ENCODE data around the gene TTC34.

The TTC34 gene

DNA sequence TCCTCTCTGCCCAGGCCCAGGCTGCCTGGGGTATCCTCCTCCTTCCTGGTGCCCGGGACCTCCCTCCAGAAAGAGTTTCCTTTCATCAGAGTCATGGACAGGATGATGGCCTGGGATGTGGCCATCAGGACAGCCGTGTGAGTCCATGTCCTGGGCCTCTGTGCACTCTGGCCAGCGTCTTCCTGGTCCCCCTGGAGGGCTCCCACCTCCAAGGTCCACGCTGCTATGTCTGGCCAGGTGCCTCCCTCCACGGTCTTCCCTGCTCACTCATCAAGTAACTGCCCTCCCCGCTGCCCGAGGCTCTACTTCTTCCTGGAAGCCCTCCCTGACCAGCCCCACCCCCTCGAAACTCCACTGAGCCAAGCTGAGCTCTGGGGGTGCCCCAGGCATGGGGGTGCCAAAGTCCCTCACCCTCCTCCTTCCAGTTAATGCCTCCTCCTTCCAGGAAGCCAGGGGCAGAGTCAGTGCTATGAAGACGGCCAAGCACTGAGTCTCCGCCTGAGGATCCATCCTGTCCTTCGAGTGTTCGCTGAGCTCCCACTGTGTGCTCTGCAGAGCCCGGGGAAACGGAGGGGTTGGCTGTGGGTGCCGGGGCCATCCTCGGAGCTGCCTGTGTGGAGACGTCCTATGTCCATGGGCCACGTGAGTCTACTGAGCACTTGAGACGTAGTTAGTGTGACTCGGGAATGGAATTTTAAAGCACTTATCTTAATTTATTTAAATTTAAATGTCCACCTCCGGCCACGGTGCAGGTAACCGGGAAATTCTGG, 28.5 kb upstream of the TTC34 start:
- no peak for DNase-seq

DNA sequence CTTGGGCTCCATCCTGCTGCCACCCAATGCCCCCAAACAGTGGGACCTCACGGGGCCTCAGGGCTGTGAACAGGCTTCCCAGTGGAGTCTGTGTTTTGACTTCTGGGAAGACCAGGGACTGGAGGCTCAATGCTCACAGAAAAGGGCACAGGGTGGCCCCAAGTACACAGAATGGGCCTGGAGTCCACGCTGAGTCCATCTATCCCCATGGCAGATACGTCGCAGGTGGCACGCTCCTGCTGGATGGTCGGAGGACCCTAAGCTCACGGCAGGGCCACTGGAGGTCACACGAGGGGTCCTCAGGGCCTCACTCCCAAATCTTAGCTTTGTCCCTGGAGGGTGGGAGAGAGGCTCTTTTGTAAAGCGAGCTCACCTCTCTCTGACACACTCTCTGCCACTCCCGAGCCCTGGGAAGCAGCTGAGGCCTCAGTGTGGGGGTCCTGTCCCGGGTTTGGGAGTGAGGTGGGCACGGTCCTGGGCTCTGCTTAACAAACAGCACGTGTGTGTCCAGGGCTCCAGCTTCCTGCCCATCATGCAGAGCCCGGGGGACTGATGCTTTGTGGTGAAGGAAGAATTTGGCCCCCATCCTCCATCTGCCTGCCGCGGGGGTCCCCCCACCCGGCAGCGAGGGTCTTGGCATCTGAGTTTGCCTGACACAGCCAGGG, 27.2 kb upstream of the TTC34 start:
- DNase-seq, result no peak

DNA sequence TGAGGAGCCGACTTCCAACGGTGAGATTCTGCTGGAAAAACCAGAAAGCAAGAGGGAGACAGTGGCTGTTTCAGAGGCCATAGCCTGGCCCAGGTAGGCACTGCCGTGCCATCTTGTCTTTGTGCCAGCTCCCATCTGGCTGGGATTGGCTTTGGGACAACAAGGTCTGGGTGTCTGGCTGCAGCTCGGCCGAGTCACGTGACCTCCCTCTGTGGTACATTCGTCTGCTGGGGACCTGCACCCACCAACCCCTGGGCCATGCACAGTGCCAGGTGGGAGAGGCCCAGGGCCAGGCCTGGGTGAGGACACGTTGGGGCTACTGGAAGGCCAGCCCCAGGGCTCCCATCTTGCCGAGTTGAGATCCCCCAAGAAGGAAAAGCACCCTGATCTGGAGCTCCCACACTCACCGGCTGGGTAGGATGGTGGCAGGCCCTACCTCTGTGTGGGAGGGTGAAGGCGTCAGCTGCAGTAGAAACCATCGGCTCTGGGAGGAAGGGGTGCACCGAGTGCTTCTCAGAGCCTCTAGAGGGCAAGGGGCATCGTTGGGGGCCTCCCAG, 25.3 kb upstream of the TTC34 start:
- DNase-seq, result no peak

DNA sequence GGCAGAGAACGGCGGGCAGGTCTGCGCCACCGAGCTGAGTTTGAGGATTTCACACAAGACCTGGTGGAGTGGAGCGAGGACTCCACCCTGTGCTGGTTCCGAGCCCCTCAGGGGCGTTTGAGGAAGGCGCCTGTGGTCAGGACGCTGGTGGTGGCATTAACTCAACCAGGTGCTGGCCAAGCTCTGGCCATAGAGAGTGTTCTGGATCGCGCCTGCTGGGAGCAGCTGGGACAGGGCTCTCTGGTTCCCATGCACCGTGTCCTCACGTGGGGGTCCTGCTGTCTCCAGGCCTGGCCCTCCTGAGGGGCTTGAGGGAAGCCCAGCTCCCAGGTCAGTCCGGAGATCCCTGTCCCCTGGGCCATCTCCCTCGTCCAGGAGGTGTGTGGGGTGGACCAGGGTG, 24.8 kb upstream of the TTC34 start:
- no peak for DNase-seq

DNA sequence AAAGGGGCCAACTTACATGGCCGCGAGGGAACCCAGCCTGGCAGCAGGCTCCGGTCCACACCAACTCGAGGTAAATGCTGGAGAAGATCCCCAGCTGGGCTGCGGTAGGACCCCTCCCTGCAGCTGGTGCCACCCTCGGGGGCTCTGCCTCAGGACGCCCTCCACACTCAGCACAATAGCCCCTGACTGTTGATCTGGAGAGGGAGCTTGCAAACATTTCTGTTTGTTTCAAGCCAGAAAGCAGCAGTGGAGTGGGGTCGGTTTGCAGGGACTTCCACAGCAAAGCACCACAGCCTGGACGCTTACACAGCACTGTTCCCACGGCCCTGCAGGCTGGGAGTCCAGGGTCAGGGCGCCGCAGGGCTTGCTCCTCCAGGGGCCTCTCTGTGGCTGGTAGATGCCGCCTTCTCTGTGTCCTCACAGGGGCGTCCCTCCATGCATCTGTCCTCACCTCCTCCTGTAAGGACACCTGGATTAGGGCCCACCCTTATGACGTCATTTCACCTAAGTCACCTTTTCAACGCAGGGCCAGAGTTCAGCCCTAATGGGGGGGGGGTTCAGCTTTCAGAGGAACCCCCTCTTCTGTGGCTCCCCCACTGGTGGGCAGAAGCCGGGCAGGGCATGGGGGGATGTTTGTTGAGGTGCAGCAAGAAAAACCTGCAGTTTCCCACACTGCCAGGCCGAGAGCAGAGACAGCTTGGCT, 24.1 kb upstream of the TTC34 start:
- DNase-seq, result no peak

DNA sequence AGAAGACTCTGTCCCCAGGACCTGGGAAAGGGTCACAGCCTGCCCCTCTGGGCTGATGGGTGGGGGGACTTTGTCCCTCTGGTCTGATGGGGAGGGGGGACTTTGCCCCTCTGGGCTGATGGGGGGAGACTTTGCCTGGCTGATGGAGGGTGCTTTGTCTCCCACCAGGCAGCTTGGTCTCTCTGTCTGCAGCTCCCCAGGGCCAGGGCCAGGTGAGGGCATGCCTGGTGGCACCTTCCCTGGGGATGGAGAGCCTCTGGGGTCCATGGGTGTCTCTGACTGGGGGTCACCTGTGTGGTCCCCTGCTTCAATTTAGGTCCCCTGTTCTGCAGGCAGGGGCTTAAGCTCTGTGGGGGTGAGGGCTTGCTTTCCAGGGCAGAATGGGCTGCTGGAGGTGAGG, 23.5 kb upstream of the TTC34 start:
- no peak for DNase-seq

DNA sequence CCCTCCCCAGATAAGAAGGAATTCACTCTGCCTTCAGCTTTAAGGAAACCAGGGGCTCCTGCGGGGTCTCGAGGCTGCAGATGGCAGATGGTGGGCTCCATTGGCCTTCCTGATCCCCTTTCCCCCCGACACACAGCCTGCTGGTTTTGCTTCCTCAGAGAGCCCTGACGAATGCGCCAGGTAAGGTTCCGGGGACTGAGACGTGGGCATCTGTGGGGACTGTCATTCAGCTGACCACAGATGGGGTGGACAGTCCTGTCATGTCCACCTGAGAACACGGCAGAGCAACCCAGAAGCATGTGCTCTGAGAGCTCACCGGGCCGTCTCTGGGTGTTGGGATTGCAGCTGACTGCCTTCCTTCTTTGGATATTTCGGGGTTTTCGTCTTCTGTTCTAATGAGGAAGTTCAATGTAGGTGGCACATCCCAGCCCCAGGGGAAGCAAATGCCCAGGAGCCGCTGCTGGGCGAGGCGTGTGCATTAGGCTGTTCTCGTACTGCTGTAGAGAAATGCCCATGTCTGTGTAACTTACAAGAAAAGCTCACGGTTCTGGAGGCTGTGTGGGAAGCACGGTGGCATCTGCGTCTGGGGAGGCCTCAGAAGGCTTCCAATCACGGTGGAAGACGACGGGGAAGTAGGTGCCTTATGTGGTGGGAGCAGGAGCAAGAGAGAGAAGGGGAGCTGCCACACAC, 22.6 kb upstream of the TTC34 start:
- DNase-seq, result no peak

DNA sequence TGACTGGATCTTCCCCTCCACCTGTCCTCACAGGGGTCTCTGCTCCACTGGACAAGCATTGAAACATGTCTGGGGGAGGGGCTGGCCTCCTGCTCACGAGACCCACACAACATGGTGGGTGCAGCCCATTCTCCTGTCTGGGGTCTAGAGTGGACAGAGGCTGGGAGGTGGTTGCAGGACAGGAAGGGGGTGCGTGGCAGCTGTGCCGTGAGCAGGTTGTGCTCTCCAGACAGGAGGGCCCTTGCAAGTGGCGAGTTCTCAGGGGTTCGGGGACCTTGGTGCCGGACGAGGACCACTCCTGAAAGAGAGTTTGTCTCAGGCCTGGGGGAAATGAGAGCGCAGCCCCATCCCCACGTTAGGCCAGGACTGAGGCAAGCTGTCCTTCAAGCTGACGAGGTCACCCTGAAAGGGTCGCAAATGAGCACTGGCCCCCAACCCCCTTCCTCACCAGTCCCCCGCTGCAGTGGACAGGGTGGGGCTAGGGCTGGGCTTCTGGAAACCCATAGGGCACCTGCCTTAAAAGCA, 21.2 kb upstream of the TTC34 start:
- DNase-seq, result no peak

DNA sequence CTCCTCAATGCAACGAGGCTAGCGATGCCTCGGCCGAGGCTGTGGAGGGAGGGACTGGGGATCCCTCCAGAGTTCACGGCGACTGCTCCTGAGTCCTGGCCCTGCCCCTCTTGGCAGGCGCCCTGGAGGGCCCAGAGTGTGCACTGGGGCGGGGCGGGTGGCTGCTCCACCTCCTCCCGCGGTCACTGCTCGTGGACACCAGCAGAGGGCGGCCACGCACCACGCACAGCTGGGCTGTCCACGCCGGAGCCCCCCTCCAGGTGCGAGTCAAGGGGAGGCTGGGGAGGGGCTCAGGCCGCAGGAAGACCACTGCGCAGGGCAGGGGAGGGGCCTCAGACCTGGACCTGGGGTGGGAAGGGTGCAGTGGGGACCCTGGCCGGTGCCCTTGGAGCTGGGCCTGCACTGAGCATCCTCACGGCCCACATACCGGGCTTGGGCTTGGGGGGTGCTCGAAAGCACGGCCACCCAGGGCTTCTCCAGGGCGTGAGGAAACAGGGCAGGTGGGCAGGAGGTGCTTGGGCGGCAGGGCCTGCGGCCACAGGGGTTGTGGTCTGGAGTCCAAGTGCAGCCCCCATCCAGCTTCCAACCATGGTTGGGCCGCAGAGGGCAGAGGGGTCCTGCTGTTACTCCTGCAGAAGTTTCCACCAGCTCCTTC, 20.6 kb upstream of the TTC34 start:
- DNase-seq, result peak; percentile 8

DNA sequence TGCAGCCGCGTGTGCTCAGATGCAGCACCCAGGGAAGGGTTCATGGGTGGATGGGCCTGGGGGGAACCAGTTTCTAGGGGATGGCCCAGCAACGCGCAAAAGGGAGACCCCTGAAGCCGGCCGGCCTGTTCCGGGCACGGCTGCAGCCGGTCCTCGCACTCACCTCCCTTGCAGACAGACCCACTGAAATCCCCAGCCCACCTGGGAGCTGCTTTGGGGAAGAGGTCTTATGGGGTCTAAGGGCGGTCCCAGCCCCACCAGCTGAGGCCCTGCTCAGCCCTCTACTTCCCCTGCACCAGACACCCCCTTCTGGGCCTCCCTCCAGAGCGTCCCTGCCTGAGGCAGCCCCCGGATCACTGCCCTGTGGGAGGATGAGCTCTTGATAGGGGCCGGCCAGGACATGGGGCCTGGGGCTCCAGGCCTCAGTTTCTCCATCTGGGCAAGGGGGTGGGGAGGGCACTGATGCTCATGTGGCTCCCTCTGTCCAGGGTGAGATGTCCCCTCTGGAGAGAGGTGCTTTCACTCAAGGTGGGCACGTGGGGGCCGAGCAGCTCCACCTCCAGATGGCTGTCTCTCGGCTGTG, 20.0 kb upstream of the TTC34 start:
- DNase-seq, result no peak

DNA sequence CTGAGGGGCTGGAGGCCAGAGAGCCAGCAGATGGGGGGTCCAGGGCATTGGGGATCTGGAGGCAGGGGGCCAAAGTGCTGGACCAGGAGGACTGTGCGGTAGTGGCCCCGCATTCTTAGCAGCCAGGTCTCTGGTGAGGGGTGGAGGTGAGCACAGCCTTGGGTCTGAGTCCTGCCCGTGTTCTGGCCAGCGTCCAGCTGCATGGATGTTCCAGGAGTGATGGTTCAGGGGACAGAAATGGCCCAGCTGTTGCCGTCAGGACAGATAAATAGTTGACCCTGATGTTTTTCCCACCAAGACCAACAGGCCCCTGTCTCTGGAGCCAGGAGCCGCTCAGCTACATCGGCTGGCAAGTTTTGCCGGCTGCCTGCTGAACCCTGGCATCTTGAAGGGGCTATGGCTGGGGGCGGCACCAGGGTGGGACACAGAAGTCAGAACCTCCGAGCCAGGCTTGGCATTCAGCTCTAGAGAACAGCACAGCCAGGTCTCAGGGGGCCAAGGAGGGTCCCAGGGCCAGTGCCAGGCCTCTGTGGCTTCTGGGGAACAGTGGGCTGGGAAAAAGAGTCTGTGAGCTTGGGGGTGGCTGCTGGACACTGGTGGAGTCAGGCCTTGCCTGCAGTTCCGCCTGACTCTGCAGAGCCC, 19.4 kb upstream of the TTC34 start:
- DNase-seq, result no peak

DNA sequence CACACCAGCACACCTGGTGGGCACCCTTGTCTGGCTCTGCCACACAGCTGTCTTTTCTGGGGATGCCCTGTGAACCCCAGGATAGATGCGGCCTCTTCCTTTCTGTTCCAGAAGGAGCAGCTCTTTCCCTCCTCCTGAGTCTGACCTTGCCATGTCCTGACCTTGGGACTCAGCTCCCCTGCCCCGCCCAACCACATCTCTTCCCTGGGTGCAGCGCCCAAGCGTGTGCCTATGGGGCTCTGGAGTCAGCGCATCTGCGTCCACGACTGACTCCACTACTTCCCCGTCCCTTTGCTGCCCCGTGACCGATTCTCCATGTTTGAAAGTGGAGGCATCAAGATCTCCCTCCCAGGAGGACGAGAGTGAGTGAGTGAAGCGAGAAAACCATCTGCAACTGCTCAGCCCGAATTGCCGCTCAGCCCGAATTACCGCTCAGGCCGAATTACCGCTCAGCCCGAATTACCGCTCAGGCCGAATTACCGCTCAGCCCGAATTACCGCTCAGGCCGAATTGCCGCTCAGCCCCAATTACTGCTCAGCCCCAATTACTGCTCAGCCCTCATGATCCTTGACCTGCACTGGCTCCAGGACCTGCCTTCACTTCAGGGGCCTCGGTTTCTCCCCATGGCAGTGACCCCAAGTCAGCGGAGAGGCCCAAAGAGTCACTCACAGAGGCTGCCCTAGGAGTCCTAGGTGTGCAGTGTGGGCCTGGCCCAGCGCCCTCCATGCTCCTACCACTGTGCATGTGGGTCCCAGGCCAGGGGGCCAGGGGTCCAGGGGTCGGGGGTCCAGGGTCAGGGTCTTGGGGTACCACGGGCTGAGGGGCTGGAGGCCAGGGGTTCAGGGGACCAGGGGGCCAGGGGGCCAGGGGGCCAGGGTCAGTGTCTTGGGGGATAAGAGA, 18.6 kb upstream of the TTC34 start:
- DNase-seq, result no peak

DNA sequence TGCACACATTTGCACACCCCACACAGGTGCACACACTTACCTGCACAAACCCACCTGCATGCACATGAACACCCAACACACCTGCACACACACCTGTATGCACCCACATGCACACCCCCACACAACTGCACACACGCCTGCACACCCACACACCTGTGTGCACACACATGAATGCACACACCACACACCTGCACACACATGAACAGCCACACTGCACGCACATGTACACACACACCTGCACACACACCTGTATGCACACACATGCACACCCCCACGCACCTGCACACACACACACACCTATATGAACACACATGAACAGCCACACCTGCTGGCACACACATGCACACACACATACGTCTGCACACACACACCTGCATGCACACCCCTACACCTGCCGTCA, 17.9 kb upstream of the TTC34 start:
- no peak for DNase-seq

DNA sequence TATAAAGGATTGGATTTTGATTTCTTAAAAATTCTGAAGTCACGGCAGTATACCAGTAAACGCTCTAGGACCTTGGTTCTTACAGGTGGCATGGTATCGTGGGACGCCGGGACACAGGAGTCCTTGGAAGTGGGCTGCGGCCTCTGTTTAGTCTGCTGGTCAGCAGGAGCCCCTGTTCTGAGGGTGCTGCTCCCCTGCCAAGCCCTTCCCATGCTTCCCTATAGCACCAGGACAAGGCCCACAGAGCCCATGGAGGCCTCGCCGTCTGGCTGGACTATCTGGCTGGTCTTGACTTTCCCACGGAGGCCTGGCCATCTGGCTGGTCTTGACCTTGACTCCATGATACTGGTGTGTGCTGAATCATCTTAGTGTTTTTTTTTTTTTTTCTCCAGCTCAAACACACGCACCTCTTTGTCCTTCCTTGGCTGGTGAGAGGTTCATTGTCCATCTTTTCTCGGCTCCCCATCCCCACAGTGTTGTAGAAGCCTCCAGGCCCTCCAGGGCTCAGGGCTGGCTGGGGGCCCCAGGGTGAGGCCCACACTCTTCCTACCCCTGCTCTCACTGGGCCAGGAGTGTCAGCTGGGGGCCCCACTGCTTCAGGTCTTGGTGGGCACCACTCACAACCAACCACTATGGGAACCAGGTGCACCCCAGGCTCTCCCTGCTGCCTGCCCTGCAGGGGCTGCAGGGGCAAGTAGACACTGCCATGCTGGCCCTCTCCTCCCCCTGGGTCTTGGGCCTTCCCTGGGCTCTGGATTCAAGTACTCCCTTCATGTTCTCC, 16.5 kb upstream of the TTC34 start:
- DNase-seq, result no peak

DNA sequence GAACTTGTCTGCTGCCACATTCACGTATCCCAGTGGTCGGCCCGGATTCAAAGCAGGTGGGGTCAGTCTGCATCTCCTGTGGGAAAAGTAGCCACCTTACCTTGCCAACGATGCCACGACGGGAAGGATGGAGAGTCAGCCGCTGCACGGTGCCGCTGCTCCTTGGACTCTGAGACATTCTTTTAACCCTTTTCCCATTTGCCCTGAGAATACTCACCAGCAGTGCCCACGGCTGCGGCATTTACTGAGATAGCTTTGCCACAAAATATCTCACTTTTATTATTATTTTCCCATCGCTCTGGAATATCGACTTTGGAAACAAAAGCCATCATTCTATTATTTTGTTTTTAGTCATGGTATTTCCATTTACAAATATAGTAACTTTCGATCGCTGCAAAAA, 15.3 kb upstream of the TTC34 start:
- no peak for DNase-seq

DNA sequence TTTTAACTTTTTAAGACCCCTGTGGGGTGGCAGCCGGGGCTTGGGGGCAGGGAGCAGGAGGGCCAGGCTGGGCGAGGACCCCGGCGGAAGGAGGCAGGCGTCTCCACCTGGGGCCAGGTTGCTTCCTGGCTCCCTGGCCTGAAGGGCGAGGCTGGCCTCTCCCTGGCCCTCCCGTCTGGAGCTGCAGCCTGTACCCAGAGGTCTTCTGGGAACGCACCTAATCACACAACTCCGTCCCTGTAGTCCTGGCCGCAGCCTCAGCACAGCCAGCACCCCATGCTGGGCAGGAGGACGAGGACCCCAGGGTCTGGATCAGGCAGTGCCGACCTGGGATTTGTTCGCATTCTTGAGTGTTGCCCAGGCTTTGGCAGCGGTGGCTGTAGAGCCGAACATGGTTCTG, 14.1 kb upstream of the TTC34 start:
- no peak for DNase-seq

DNA sequence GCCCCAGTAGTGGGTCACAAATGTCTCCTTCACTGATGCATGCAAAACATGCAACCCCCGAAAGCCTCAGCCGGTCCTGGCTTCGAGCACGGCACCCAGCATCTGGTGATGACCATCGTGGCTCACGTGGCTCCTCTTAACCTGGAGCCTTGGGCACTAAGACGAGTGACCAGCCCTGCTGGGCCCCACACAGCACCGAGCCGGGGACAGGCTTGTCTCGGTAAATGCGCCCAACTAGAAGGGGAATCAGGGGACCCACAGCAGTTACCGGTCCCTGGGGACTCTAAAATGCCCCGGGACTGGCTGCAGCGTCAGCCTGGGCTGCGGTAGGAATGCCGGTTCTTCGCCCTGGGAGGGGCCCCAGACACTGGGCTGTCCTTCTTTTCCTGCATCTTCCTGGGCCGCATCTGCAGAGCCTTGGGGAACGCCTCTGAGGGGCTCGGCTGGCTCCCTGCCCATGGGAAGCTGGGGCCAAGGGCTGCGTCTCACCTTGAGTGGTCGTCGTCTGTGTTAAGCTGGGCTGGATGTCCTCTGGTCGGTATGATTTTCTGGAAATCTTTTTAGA, 13.1 kb upstream of the TTC34 start:
- no peak for DNase-seq

DNA sequence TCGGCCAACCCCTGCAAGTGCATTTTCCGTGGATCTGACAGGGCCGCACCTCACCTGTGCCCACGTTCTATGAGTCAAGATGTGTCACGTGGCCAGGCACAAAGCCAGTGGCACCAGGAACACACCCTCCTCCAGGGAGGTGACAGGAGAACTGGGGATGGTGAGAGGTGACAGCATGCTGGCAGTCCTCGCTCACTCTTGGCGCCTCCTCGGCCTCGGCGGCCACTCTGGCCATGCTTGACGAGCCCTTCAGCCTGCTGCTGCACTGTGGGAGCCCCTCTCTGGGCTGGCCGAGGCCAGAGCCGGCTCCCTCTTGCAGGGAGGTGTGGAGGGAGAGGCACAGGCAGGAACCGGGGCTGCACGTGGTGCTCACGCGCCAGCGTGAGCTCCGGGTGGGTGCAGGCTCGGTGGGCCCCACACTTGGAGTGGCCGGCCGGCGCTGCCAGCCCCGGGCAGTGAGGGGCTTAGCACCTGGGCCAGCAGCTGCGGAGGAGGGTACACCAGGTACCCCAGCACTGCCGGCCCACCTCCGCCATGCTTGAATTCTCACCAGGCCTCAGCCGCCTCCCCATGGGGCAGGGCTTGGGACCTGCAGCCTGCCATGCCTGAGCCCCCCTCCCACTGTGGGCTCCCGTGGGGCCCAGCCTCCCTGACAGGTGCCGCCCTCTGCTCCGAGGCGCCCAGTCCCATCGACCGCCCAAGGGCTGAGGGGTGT, 11.6 kb upstream of the TTC34 start:
- no peak for DNase-seq

DNA sequence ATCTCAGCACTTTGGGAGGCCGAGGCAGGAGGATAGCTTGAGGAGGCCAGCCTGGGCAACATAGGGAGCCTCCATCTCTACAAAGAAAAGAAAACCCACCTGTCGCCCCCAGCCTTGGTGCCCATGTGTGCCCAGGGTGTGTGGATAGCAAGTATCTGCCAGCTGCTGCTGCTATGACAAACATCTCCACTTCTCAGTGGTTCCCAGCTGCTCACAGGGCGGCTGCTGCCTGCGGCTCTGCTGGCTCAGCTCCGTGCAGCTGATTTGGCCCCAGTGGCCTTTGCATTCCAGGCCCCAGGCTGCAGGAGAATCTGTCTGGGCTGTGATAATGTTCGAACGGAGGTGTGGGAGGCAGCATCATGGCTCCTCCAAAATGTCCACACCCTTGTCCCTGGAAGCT, 10.6 kb upstream of the TTC34 start:
- no peak for DNase-seq

All from stimulated activated naive CD4-positive, alpha-beta T cell treated with Interleukin-2 at 50 U/mL for 16 hours (primary cell).